HepG2 (cell line): ENCODE results near the gene SLC9C2. TPM values are rescaled to one million over a fixed set of nuclear protein-coding genes. Genes with fewer than 3 reads are reported as not detected.

Source experiments
- FOXA3 ChIP-seq: IDR thresholded peaks from 2 replicates; pipeline ENCODE4 v1.6.1; 2016; ENCODE audit warnings: missing genetic modification reagents, missing compliant biosample characterization
- FOXO4 ChIP-seq: sonication (generic); formaldehyde crosslinking; conservative IDR thresholded peaks from 2 replicates; pipeline ENCODE4 v1.8.1; 2023; ENCODE audit warnings: missing genetic modification reagents
- HMGXB4 ChIP-seq, 2 experiments: sonication (generic) in 1 of 2; formaldehyde crosslinking in 1 of 2; IDR thresholded peaks; 2 replicates each; pipeline versions ENCODE4 v1.4.0 to v1.6.1; 2018 to 2020; ENCODE audit warnings: missing genetic modification reagents in 2 of 2, borderline replicate concordance in 1 of 2, low read depth in 1 of 2, mild to moderate bottlenecking in 1 of 2, missing biosample characterization in 1 of 2
- PAXIP1 ChIP-seq: sonication (generic); formaldehyde crosslinking; conservative IDR thresholded peaks from 2 replicates; pipeline ENCODE4 v1.4.0; 2020; ENCODE audit warnings: mild to moderate bottlenecking, missing genetic modification reagents, moderate library complexity
- SMARCE1 ChIP-seq: fragments of 450-650 bp; IDR thresholded peaks from 2 replicates; pipeline ENCODE4 v1.6.1; 2017; ENCODE audit warnings: borderline replicate concordance
- ZNF703 ChIP-seq: sonication (generic); formaldehyde crosslinking; IDR thresholded peaks from 2 replicates; pipeline ENCODE4 v1.5.1; 2020; ENCODE audit warnings: missing genetic modification reagents, mild to moderate bottlenecking, moderate library complexity, borderline replicate concordance
- polyA plus RNA-seq, 8 experiments: library from polyadenylated mRNA; depleted of rRNA in 3 of 8; stranded (reverse) in 7 of 8; unstranded in 1 of 8; fragments of >200 nt; fragmentation: Illumina TruSeq in 4 of 8; extraction: Trizol in 4 of 8; gene quantifications; 2 replicates each; pipeline versions ENCODE4 v1.2.1 to v1.2.3, GENCODE V29; 2011 to 2016; ENCODE audit warnings: low read depth in 4 of 8, missing spikeins in 1 of 8, mixed read lengths in 1 of 8; ENCODE audit not compliant: insufficient read depth in 1 of 8
- total RNA-seq, 5 experiments: library from RNA; depleted of rRNA; stranded (reverse); fragments of >200 nt; fragmentation: Illumina TruSeq; extraction: Trizol; gene quantifications; 2 replicates each; pipeline ENCODE4 v1.2.3, GENCODE V29; 2016; ENCODE audit warnings: low read depth in 1 of 5
- TF ChIP-seq, protein P1 (sequence below): sonication (generic); formaldehyde crosslinking; IDR thresholded peaks from 2 replicates; pipeline ENCODE4 v1.4.0; 2020; ENCODE audit warnings: missing genetic modification reagents, borderline replicate concordance
- TF ChIP-seq, protein P2 (sequence below): IDR thresholded peaks from 2 replicates; pipeline ENCODE4 v1.6.1; 2016; ENCODE audit warnings: mild to moderate bottlenecking, missing biosample characterization, missing genetic modification reagents
- TF ChIP-seq, protein P3 (sequence below): sonication (generic); formaldehyde crosslinking; IDR thresholded peaks from 2 replicates; pipeline ENCODE4 v1.4.0; 2020; ENCODE audit warnings: missing genetic modification reagents
- TF ChIP-seq, protein P4 (sequence below): IDR thresholded peaks from 2 replicates; pipeline ENCODE4 v1.6.1; 2012; ENCODE audit warnings: inconsistent platforms

Gene SLC9C2
- total and polyA plus RNA-seq, 2 of the 13 experiments (the other 11 are each of a cell fraction or from before 2014, with no cell fraction given): 0.03 TPM; not detected in 1

DNA sequence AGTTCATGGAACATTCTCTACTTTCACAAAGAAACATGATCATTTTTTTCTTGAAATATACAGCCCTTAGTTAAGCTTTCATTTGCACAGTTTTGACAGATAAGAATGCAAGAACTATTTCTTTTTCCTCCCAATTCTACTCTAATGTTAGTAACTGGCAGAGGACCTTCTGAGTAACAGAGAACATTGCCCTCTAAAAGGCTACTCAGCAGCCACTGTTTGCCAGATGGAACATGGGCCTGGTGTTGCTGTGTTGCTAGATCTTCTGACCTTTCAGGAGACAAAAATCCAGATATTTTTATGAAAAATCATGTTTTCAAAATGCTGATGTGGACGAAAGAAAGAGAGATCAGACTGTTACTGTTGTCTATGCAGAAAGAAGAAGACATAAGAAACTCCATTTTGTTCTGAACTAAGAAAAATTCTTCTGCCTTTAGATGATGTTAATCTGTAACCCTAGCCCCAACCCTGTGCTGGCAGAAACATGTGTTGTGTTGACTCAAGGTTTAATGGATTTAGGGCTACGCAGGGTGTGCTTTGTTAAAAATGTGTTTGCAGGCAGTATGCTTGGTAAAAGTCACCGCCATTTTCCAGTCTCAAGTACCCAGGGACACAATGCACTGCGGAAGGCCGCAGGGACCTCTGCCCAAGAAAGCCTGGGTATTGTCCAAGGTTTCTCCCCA, 128.6 kb downstream of the SLC9C2 start (continued):
- TF ChIP-seq, protein P1, sequence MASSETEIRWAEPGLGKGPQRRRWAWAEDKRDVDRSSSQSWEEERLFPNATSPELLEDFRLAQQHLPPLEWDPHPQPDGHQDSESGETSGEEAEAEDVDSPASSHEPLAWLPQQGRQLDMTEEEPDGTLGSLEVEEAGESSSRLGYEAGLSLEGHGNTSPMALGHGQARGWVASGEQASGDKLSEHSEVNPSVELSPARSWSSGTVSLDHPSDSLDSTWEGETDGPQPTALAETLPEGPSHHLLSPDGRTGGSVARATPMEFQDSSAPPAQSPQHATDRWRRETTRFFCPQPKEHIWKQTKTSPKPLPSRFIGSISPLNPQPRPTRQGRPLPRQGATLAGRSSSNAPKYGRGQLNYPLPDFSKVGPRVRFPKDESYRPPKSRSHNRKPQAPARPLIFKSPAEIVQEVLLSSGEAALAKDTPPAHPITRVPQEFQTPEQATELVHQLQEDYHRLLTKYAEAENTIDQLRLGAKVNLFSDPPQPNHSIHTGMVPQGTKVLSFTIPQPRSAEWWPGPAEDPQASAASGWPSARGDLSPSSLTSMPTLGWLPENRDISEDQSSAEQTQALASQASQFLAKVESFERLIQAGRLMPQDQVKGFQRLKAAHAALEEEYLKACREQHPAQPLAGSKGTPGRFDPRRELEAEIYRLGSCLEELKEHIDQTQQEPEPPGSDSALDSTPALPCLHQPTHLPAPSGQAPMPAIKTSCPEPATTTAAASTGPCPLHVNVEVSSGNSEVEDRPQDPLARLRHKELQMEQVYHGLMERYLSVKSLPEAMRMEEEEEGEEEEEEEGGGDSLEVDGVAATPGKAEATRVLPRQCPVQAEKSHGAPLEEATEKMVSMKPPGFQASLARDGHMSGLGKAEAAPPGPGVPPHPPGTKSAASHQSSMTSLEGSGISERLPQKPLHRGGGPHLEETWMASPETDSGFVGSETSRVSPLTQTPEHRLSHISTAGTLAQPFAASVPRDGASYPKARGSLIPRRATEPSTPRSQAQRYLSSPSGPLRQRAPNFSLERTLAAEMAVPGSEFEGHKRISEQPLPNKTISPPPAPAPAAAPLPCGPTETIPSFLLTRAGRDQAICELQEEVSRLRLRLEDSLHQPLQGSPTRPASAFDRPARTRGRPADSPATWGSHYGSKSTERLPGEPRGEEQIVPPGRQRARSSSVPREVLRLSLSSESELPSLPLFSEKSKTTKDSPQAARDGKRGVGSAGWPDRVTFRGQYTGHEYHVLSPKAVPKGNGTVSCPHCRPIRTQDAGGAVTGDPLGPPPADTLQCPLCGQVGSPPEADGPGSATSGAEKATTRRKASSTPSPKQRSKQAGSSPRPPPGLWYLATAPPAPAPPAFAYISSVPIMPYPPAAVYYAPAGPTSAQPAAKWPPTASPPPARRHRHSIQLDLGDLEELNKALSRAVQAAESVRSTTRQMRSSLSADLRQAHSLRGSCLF: no peak
- TF ChIP-seq ZNF703 (CRISPR knock-in tag) (no peak), FOXO4 (CRISPR knock-in tag) (no peak), PAXIP1 (peak; percentile 34), FOXA3 (CRISPR knock-in tag) (0 out of 2 replicates have a peak, but pooled peaks have one; percentile 24), SMARCE1 (no peak), HMGXB4 (CRISPR knock-in tag; IDR thresholded peaks at IDR 0.05; ENCODE audit: borderline replicate concordance in 1 of 2, low read depth in 1 of 2) (peak; percentile 26 to 38; a peak in 1 of 4 replicates)
- TF ChIP-seq, protein P2, sequence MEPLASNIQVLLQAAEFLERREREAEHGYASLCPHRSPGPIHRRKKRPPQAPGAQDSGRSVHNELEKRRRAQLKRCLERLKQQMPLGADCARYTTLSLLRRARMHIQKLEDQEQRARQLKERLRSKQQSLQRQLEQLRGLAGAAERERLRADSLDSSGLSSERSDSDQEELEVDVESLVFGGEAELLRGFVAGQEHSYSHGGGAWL (CRISPR knock-in tag): no peak
- TF ChIP-seq, protein P3, sequence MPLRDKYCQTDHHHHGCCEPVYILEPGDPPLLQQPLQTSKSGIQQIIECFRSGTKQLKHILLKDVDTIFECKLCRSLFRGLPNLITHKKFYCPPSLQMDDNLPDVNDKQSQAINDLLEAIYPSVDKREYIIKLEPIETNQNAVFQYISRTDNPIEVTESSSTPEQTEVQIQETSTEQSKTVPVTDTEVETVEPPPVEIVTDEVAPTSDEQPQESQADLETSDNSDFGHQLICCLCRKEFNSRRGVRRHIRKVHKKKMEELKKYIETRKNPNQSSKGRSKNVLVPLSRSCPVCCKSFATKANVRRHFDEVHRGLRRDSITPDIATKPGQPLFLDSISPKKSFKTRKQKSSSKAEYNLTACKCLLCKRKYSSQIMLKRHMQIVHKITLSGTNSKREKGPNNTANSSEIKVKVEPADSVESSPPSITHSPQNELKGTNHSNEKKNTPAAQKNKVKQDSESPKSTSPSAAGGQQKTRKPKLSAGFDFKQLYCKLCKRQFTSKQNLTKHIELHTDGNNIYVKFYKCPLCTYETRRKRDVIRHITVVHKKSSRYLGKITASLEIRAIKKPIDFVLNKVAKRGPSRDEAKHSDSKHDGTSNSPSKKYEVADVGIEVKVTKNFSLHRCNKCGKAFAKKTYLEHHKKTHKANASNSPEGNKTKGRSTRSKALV (CRISPR knock-in tag): no peak
- TF ChIP-seq, protein P4, sequence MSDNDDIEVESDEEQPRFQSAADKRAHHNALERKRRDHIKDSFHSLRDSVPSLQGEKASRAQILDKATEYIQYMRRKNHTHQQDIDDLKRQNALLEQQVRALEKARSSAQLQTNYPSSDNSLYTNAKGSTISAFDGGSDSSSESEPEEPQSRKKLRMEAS: peak; percentile 29
